Activated CD8-positive, alpha-beta memory T cell treated with anti-CD3 and anti-CD28 coated beads for 48 hours (primary cell): ENCODE results near the gene NBDY.
"Not testable (repeated sequence)": the region's sequence is repeated elsewhere in the genome, so short reads cannot be mapped to it uniquely, and the experiment has no call there.

Experiments used
- DNase-seq, 3 experiments: peaks; one replicate each; pipeline ENCODE4 v3.0.0-alpha.2; 2020; ENCODE audit warnings: low read depth in 2 of 3, low spot score in 2 of 3

NBDY gene

DNA sequence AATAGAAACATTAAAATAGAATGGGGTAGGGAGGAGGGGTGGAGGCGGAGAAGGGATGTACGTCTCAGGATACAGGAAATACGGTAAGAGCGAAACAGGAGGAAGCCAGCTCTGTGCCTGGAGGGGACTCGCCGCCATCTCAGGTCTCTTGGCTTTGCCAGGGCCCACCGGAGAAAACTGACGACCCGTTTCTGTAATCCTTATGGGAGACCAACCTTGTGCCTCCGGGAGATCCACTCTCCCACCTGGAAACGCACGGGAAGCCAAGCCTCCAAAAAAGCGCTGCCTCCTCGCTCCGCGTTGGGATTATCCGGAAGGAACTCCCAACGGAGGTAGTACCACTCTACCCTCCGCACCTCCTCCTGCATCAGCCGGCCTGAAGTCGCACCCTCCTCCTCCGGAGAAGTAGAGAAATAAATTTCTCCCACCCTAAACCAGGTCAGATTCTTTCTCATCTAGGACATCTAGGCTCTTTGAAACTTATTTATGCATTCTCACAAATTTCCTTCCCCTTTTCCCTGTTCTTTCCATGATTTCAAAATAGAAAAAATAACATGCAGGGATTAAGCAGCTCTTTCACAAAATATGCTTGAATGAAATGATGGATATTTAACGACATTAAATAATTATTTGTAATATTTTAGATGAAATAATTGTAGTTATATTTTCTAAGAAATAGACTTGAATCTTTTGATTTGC, at the start of gene NBDY:
Gene NBDY (plus strand): TSS at position 92 of the 699 bp plus-strand sequence. CDS start 111 bp downstream, at position 203.
- DNase-seq, result no peak

- not testable (repeated sequence) for DNase-seq
These were observed 24.5 kb upstream of the NBDY start for GRCh38 chrX:56704530-56704929.

DNA sequence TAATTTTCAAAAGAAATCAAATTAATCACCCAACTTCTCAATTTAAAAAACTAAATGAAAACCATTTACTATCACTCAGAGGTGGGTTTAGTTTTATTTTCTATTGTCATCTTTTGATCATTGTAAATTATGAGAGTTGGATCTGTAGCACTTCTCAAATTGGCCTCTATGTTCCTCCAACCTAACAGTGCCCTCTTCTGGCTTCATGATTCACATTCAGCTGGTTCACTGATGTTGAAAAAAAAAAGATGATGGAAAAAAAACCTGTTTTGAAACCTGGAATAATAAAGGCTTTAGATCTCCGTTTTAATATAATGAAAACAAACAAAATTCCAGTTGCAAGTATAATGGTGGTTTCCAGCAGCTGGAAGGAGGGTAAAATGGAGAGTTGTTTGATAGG, 2.4 kb upstream of the NBDY start:
- DNase-seq, result no peak

DNA sequence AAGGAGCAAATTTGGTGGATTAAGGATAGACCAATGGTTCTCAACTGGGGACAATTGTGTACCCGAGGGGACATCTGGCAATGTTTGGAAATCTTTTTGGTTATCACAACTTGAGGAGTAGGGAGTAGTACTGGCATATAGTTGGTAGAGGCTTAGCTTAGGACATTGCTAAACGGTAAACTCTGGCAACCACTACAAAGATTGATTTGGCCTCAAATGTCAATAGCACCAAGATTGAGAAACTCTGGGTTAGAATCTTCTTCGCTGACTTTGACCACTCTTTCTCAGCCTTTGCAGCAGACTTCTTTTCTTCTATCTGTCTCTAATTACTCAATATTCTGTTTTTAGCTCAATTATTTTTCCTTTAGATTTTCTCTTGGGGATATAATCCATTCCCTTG, 1.5 kb upstream of the NBDY start:
- no peak for DNase-seq

- DNase-seq, result no peak
These were observed 722 bp upstream of the NBDY start for GRCh38 chrX:56728321-56728720.

- DNase-seq, result no peak
These were observed 291 bp upstream of the NBDY start for GRCh38 chrX:56728752-56729151.

DNA sequence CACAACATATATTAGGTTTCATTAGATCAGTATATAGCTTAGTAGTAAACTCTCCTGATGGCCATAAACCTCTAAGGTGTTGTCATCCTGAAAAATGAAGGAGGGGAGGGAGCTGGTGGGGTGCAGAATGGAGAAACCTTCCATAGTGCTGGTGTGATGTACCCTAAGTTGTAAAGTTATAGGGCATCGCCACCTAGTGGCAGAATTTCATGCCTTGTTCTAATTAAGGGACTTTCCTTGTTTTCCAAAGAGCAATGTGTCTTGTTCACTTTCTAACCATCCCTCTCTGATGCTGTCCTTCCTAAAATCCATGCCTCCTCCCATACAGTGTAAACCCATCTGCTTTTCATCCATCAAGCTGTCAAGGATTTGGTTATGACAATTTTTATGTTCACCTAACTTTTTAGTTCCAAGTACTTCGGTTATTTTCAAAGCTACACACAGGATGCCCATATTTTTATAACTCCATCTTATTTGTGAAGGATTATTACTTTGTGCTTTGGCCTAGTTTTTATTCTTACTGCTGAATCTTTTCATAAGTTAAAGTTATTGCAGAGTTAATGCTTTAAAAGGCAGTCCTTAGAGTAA, 4.5 kb downstream of the NBDY start:
- DNase-seq, result peak in 1 of 3 experiments; percentile 9

DNA sequence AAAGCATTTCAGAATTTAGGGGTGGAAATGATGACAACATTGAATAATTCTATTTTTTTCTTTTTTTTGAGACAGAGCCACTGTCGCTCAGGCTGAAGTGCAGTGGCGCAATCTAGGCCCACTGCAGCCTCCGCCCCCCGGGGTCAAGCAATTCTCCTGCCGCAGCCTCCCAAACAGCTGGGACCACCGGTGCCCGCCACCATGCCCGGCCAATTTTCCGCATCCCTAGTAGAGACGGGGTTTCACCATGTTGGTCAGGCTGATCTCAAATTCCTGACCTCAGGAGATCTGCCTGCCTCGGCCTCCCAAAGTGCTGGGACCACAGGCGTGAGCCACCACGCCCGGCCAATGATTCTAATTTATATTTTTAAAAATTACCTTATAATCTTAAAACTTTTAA, 7.2 kb downstream of the NBDY start:
- no peak for DNase-seq

- DNase-seq, result no peak
These were observed 9.6 kb downstream of the NBDY start for GRCh38 chrX:56738670-56739069.

- DNase-seq, result no peak
These were observed 16.0 kb downstream of the NBDY start for GRCh38 chrX:56744996-56745395.

- DNase-seq, result no peak
These were observed 18.0 kb downstream of the NBDY start for GRCh38 chrX:56746996-56747395.

GRCh38 chrX:56751071-56751470, 22.0 kb downstream of the NBDY start:
- no peak for DNase-seq

DNA sequence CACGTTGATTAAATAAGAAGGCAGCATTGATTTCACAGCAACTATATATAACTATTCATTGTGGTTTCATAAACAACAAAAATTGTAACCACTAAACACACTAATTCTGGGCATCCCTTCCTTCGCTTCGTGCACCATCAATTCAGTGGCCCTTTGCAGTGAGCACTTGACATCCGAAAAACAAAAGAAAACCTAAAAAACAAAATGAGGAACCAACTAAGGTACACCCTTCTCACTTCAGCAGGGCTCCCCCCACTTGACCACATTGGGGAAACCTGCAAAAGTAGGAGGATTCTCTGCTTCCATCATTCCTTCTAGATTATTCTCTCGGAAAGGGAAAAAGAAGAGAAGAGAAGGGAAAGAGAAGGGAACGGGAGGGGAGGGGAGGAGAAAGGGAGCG, 28.3 kb downstream of the NBDY start:
- no peak for DNase-seq

DNA sequence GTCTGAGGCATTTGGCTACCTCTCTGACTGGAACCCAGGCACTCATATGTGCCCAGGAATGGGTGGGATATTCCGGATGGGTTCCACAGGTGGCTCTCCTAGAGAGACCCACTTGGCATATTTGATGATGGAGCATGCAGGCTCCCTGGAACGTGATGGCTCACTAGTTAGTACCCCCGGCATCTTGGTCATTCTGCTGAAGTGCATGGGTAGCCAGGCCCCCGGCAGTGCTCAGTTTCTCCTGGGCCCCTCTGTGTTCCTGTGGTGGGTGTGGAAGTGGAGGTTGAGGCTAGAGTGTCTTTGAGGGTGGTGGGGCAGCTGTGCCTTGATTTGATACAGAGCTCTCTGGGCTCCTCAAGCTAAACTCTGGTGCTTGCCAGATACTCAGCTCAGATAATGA, 29.4 kb downstream of the NBDY start:
- DNase-seq, result no peak

- DNase-seq, result no peak
These were observed 30.8 kb downstream of the NBDY start for GRCh38 chrX:56759736-56760409.

DNA sequence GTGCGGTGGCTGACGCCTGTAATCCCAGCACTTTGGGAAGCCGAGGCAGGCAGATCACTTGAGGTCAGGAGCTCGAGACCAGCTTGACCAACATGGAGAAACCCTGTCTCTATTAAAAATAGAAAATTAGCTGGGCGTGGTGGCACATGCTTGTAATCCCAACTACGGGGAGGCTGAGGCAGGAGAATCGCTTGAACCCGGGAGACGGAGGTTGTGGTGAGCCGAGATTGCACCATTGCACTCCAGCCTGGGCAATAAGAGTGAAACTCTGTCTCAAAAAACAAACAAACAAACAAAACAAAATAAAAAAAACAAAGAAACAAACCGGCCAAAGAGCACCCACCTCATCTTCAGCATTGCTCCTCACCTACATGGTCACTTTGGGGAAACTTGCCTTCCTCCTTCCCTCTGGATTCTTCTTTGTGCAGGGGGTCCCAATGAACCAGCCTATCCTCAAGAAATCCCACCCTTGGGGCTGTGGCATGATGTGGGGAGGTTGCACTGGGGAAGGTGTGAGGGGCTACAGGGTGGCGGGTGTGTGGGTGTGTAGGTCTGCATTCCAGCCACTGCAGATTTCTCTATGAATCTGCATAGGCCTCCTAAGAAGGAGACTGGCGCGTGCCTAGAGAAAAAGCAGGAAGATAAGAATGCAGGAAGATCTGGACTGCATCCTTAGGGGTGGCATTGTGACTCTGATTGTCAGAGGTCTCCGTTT, 31.5 kb downstream of the NBDY start:
- DNase-seq, result not testable (repeated sequence)

DNA sequence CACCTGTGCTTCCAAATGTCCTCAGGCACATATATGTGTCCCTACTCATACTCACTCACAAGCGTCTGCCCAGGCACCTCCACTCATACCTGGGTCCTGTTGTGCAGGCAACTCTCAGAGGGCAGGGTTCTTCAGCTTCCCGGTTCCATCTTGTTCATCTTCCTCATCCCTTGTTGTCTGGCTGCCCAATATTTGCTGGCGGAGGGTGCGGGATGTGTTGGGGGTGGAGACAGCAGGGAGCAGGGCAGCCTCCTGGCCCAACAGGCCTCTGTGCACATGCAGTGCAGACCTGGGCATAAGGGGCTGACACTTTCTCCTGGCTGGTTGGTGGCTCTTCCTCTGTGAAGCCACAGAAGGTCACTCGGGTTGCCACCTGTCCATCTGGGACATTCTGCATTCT, 32.1 kb downstream of the NBDY start:
- DNase-seq, result no peak

DNA sequence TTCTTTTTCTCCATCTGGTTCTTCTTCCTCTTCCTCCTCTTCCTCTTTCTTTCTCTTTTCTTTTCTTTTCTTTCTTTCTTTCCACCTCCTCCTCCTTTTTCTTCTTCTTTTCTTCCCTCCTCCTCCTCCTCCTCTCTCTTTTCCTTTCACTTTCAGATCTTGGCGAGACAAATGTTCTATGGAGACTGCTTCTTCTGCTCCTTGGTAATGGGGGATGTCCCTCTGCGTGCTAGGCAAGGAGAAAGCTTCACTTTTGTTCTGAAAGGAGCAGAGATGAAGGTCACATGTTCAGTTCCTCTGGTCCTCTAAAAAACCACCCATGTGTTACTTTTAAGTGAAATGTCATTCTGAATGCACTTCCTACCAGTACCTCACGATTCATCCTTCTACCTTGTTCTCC, 33.2 kb downstream of the NBDY start:
- no peak for DNase-seq

- DNase-seq, result no peak
These were observed 33.9 kb downstream of the NBDY start for GRCh38 chrX:56762707-56763555.

DNA sequence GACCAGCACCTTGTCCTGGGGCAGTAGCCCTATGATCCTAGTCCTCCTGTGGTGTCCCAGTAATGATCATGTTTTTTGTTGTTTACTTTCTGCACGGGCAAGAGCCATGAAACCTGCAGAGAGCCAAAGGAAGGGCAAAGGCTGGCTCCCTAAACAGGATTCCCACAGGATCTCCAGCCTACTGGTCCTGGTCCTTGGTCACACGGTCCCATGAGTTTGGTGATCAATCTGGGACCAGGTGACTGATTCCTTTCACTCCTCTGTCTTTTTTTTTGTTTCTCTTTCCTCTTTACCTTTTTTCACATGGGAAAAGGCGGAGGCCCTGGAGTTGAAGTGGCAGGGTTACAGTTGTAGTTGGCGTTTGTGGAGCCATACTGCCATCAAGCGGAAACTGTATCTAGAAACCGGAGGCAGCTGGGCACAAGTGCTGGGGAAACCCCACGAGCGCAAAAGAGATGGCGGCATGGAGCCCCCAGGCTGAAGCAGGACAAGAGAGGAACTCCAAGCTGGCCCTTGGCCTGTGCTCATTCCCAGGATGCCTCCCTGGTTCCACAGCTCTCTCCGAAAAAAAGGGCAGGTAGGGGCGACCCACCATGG, 34.6 kb downstream of the NBDY start:
- DNase-seq, result no peak
